H1 (cell line): ENCODE measurements around the gene WLS. TPM values are rescaled to one million over a fixed set of nuclear protein-coding genes. Genes with fewer than 3 reads are reported as not detected.

Source experiments
- CTCF ChIA-PET: fragments of 300-600 bp; sonication (Branson Sonifier 250); formaldehyde crosslinking; loops from one replicate; lab custom pipeline; 2021; ENCODE audit not compliant: partially characterized antibody; lab: Charles Lee
- POLR2A ChIA-PET: fragments of 300-600 bp; sonication (Branson Sonifier 250); formaldehyde crosslinking; loops from one replicate; lab custom pipeline; 2021; ENCODE audit warnings: inconsistent platforms; ENCODE audit not compliant: partially characterized antibody; lab: Charles Lee
- DNase-seq, 2 experiments: peaks; one replicate each; pipeline versions ENCODE4 v3.0.0 to v3.0.0-alpha.2; 2010 to 2022; ENCODE audit warnings: low spot score in 2 of 2, low read depth in 1 of 2, mixed read lengths in 1 of 2
- FAIRE-seq: peaks from 2 replicates; lab custom pipeline; 2011; peaks lifted over from hg19 to GRCh38; lab: Jason Lieb, UNC
- H2AFZ ChIP-seq: 2 replicates; pipeline ENCODE4 v1.8.1; 2012; ENCODE audit warnings: low read length, inconsistent platforms
- H2AK5ac ChIP-seq: 2 replicates; pipeline ENCODE4 v1.6.1; 2013; ENCODE audit warnings: low read depth, low read length
- H2BK120ac ChIP-seq: replicated peaks from 2 replicates; pipeline ENCODE3; 2013; ENCODE audit warnings: low read depth, low read length, inconsistent platforms
- H2BK12ac ChIP-seq: 2 replicates; pipeline ENCODE4 v1.6.1; 2013; ENCODE audit warnings: low read depth, low read length
- H2BK15ac ChIP-seq: 2 replicates; pipeline ENCODE4 v1.6.1; 2013; ENCODE audit warnings: low read length
- H2BK20ac ChIP-seq: 2 replicates; pipeline ENCODE4 v1.6.1; 2013; ENCODE audit warnings: low read length
- H2BK5ac ChIP-seq: 2 replicates; pipeline ENCODE4 v1.6.1; 2013; ENCODE audit warnings: low read depth, low read length
- H3K14ac ChIP-seq: 2 replicates; pipeline ENCODE4 v1.6.1; 2013; ENCODE audit warnings: inconsistent platforms; ENCODE audit not compliant: insufficient read length
- H3K18ac ChIP-seq: 2 replicates; pipeline ENCODE4 v1.6.1; 2013; ENCODE audit warnings: low read length; ENCODE audit errors: extremely low read depth
- H3K23ac ChIP-seq: 2 replicates; pipeline ENCODE4 v1.6.1; 2013; ENCODE audit warnings: inconsistent platforms; ENCODE audit not compliant: insufficient read length
- H3K23me2 ChIP-seq: 2 replicates; pipeline ENCODE4 v1.6.1; 2013; ENCODE audit warnings: low read depth, low read length
- H3K27ac ChIP-seq: 2 replicates; pipeline ENCODE4 v1.6.1; 2011; ENCODE audit warnings: low read depth, low read length, inconsistent platforms
- H3K27me3 ChIP-seq, 4 experiments: replicated peaks in 1 of 4; 1 replicate in 1 of 4; 2 replicates in 3 of 4; pipeline versions ENCODE4 v1.6.1 to v1.8.1; 2011 to 2013; ENCODE audit warnings: low read length in 3 of 4, mild to moderate bottlenecking in 3 of 4, inconsistent platforms in 2 of 4, mixed read lengths in 2 of 4, moderate library complexity in 1 of 4; ENCODE audit not compliant: control insufficient read depth in 3 of 4, insufficient read depth in 3 of 4; ENCODE audit errors: extremely low read depth in 1 of 4
- H3K36me3 ChIP-seq, 4 experiments: 2 replicates each; pipeline versions ENCODE4 v1.6.1 to v1.8.1; 2011 to 2013; ENCODE audit warnings: mild to moderate bottlenecking in 4 of 4, low read length in 3 of 4, moderate library complexity in 2 of 4, control low read depth in 1 of 4, inconsistent platforms in 1 of 4; ENCODE audit not compliant: insufficient read depth in 4 of 4, control insufficient read depth in 2 of 4
- H3K4ac ChIP-seq: replicated peaks from 2 replicates; pipeline ENCODE3; 2013; ENCODE audit warnings: low read length, low read depth, mixed read lengths, inconsistent platforms; ENCODE audit not compliant: insufficient read length
- H3K4me1 ChIP-seq, 4 experiments: replicated peaks in 1 of 4; 1 replicate in 1 of 4; 2 replicates in 3 of 4; pipeline versions ENCODE4 v1.6.1 to v1.8.1; 2011 to 2013; ENCODE audit warnings: low read length in 3 of 4, inconsistent platforms in 2 of 4, mixed read lengths in 1 of 4; ENCODE audit not compliant: insufficient read depth in 4 of 4, control insufficient read depth in 3 of 4
- H3K4me2 ChIP-seq, 2 experiments: 2 replicates each; pipeline versions ENCODE4 v1.6.1 to v1.8.1; 2011 to 2013; ENCODE audit warnings: low read depth in 2 of 2, low read length in 2 of 2, control low read depth in 1 of 2, inconsistent platforms in 1 of 2, mild to moderate bottlenecking in 1 of 2; ENCODE audit not compliant: insufficient read depth in 1 of 2
- H3K4me3 ChIP-seq, 4 experiments: fragments of 200-600, 300-600 bp in 1 of 4; sonication (generic), shearing (Covaris generic), sonication (Bioruptor Twin) in 1 of 4; 2 replicates each; pipeline versions ENCODE4 v1.5.1 to v1.8.1; 2011 to 2016; ENCODE audit warnings: low read length in 4 of 4, low read depth in 3 of 4, control low read depth in 2 of 4, inconsistent platforms in 2 of 4, mild to moderate bottlenecking in 2 of 4, mixed read lengths in 1 of 4, moderate library complexity in 1 of 4; ENCODE audit not compliant: insufficient read depth in 2 of 4; ENCODE audit errors: extremely low read depth in 1 of 4
- H3K56ac ChIP-seq: replicated peaks from 2 replicates; pipeline ENCODE3; 2013; ENCODE audit warnings: low read depth, mild to moderate bottlenecking, mixed read lengths, low read length, inconsistent platforms; ENCODE audit not compliant: insufficient read length
- H3K79me1 ChIP-seq: 2 replicates; pipeline ENCODE4 v1.6.1; 2013; ENCODE audit warnings: low read depth, low read length, control low read depth
- H3K79me2 ChIP-seq, 2 experiments: 2 replicates each; pipeline versions ENCODE4 v1.6.1 to v1.8.1; 2012 to 2013; ENCODE audit warnings: low read length in 2 of 2, mild to moderate bottlenecking in 2 of 2, inconsistent platforms in 1 of 2; ENCODE audit not compliant: insufficient read depth in 2 of 2, control insufficient read depth in 1 of 2
- H3K9ac ChIP-seq, 4 experiments: replicated peaks in 1 of 4; 1 replicate in 1 of 4; 2 replicates in 3 of 4; pipeline versions ENCODE4 v1.6.1 to v1.8.1; 2011 to 2013; ENCODE audit warnings: low read depth in 3 of 4, low read length in 3 of 4, control low read depth in 2 of 4, mild to moderate bottlenecking in 2 of 4, moderate library complexity in 2 of 4, inconsistent platforms in 1 of 4; ENCODE audit errors: extremely low read depth in 1 of 4
- H3K9me3 ChIP-seq, 2 experiments: 2 replicates each; pipeline versions ENCODE4 v1.6.1 to v1.8.1; 2012 to 2013; ENCODE audit warnings: mild to moderate bottlenecking in 2 of 2, moderate library complexity in 2 of 2, control low read depth in 1 of 2, inconsistent platforms in 1 of 2, low read depth in 1 of 2, low read length in 1 of 2, mixed read lengths in 1 of 2; ENCODE audit not compliant: insufficient read depth in 2 of 2
- H4K20me1 ChIP-seq, 2 experiments: replicated peaks in 1 of 2; 2 replicates each; pipeline versions ENCODE3 to v1.8.1; 2011 to 2013; ENCODE audit warnings: inconsistent platforms in 2 of 2, low read length in 2 of 2, mild to moderate bottlenecking in 1 of 2; ENCODE audit not compliant: insufficient read depth in 2 of 2, control insufficient read depth in 1 of 2
- H4K5ac ChIP-seq: 2 replicates; pipeline ENCODE4 v1.6.1; 2013; ENCODE audit warnings: low read length, low read depth, mixed read lengths, inconsistent platforms; ENCODE audit not compliant: insufficient read length
- H4K8ac ChIP-seq: 2 replicates; pipeline ENCODE4 v1.8.0; 2013; ENCODE audit warnings: mild to moderate bottlenecking, moderate library complexity, low read length, inconsistent platforms; ENCODE audit not compliant: insufficient read depth; ENCODE audit errors: extremely low read depth
- H4K91ac ChIP-seq: replicated peaks from 2 replicates; pipeline ENCODE3; 2013; ENCODE audit warnings: low read length, mixed read lengths, inconsistent platforms; ENCODE audit not compliant: insufficient read length
- JUN ChIP-seq: IDR thresholded peaks from 2 replicates; pipeline ENCODE4 v1.6.1; 2011; ENCODE audit warnings: low read depth, mild to moderate bottlenecking, improper control_type of control experiment, low read length
- JUND ChIP-seq: IDR thresholded peaks from 2 replicates; pipeline ENCODE4 v1.6.1; 2011; ENCODE audit warnings: mild to moderate bottlenecking, improper control_type of control experiment, low read length
- NANOG ChIP-seq: IDR thresholded peaks from 2 replicates; pipeline ENCODE4 v1.6.1; 2011; ENCODE audit warnings: low read length, low read depth, mild to moderate bottlenecking, inconsistent platforms; ENCODE audit not compliant: insufficient read depth, poor library complexity, severe bottlenecking
- WGBS, 2 experiments: shearing (Covaris generic) in 1 of 2; methylation state at CpG; one replicate each; pipeline versions ENCODE4 v1.1.6 to v1.1.7; 2013 to 2015; ENCODE audit warnings: low lambda C conversion rate in 2 of 2, mixed read lengths in 2 of 2, inconsistent platforms in 1 of 2, low coverage in 1 of 2, missing lambda C conversion rate in 1 of 2; ENCODE audit not compliant: insufficient replicate concordance in 2 of 2, insufficient coverage in 1 of 2, insufficient read length in 1 of 2; ENCODE audit errors: extremely low coverage in 1 of 2, missing lambda C conversion rate in 1 of 2; 5-methylcytosine and 5-hydroxymethylcytosine counted together
- polyA plus RNA-seq, 7 experiments: library from polyadenylated mRNA; depleted of rRNA in 3 of 7; stranded (reverse) in 5 of 7; unstranded in 2 of 7; fragments of >200 nt in 5 of 7; fragments of 200-250 nt in 2 of 7; gene quantifications; 1 replicate in 5 of 7; 2 replicates in 1 of 7; 4 replicates in 1 of 7; pipeline versions ENCODE4 v1.2.1 to v1.2.3, GENCODE V29; 2011 to 2013; ENCODE audit warnings: missing spikeins in 2 of 7, mixed read lengths in 2 of 7
- total RNA-seq: library from RNA; stranded (reverse); fragmentation: NEBNext Ultra II Directional; extraction: Animal tissue kit (Norgen Biotek cat#: 25700); gene quantifications from 2 replicates; pipeline ENCODE4 v1.2.1, GENCODE V29; 2021

WLS gene
- total and polyA plus RNA-seq, 2 of the 8 experiments (the other 6 are each of a cell fraction or from before 2014, with no cell fraction given): 1.2 to 2.7 TPM

DNA sequence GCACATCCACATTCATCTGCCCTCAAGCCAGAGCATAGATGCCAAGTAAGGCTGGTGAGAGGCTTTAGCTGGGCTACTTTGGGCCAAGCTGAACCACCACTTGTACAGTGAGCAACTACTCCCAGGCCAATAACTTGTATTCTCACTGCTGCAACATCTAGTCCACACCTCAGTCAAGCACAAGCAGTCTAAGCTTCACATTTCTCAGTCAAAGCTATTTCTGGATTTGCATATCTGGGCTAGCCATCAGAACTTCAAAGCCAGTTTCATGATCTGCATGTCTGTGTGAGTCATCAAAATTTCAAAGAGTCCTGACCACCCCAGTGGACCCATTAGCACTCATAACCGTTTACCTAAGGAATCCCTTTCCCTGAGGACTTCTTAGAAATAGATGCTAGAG, 104.2 kb downstream of the WLS start:
- Histone ChIP-seq H3K36me3 (no peaks in the 10 kb centered on the region), H3K23ac (no peak overlapping the region), H2BK120ac (no peak overlapping the region), H2AK5ac (no peak overlapping the region), H4K5ac (no peak overlapping the region), H3K4me1 (peaks cover 0 to 4% (median 0%) of the 10 kb centered on the region in 4 experiments; a peak in 2 of 7 replicates), H2AFZ (no peak overlapping the region), H2BK15ac (no peak overlapping the region), H3K79me1 (no peaks in the 10 kb centered on the region), H3K79me2 (no peaks in the 10 kb centered on the region), H2BK5ac (no peak overlapping the region), H3K14ac (no peak overlapping the region), H2BK20ac (no peak overlapping the region), H3K4me3 (no peak overlapping the region), H4K91ac (no peak overlapping the region), H3K23me2 (no peaks in the 10 kb centered on the region), H3K9ac (no peak overlapping the region), H3K4ac (no peak overlapping the region), H3K27ac (no peak overlapping the region), H4K8ac (no peak overlapping the region), H4K20me1 (no peaks in the 10 kb centered on the region), H3K4me2 (no peak overlapping the region), H3K56ac (no peak overlapping the region), H3K27me3 (no peaks in the 10 kb centered on the region), H3K9me3 (no peaks in the 10 kb centered on the region), H3K18ac (no peak overlapping the region), H2BK12ac (no peak overlapping the region)
- TF ChIP-seq NANOG: peak; percentile 9
- no peak for TF ChIP-seq JUN
- peak; percentile 29; the same call in 1 of the 2 replicates for TF ChIP-seq JUND
- WGBS, 2 experiments: 60% methylated on average over 1 of the region's 1 CpG; no CpG with 5 or more reads in 1 of the 2 experiments
- FAIRE-seq (peak; percentile 36), DNase-seq (no peak)
- CTCF ChIA-PET: interaction anchor here (1.2 to 6.3 kb wide), 5 partner anchors 8 to 208 kb away, joined by 4 to 38 read pairs (median 7); no protein-coding TSS in a partner anchor
- POLR2A ChIA-PET: no interaction called here
